Ascending aorta (tissue), 2 donors: ENCODE data around the gene TMEM30A. TPM values are rescaled to one million over a fixed set of nuclear protein-coding genes. Genes with fewer than 3 reads are reported as not detected.

ENCODE experiments used
- DNase-seq, 2 donors: peaks; one replicate each; pipeline ENCODE4 v3.0.0-alpha.2; 2019; ENCODE audit warnings: low spot score in 2 of 2
- H3K27ac ChIP-seq, 2 donors: fragments of 200-600 bp; sonication (generic); one replicate each; pipeline ENCODE4 v1.5.1; 2016 to 2017; ENCODE audit warnings: mild to moderate bottlenecking in 1 of 2
- H3K27me3 ChIP-seq: fragments of 200-600 bp; sonication (generic); one replicate; pipeline ENCODE4 v1.5.1; 2017
- H3K36me3 ChIP-seq, 2 donors: fragments of 200-600 bp; sonication (generic); one replicate each; pipeline ENCODE4 v1.5.1; 2016
- H3K4me1 ChIP-seq, 2 donors: fragments of 200-600 bp; sonication (generic); one replicate each; pipeline ENCODE4 v1.5.1; 2016 to 2017; ENCODE audit warnings: mild to moderate bottlenecking in 1 of 2
- H3K4me3 ChIP-seq, 2 donors: fragments of 200-600 bp; sonication (generic); one replicate each; pipeline ENCODE4 v1.5.1; 2016 to 2017; ENCODE audit warnings: mild to moderate bottlenecking in 1 of 2
- H3K9me3 ChIP-seq, 2 donors: fragments of 200-600 bp; sonication (generic); one replicate each; pipeline ENCODE4 v1.5.1; 2016
- intact Hi-C: fragments of 100-400 bp; cut with DNase I; formaldehyde crosslinking; loops from one replicate; pipeline ENCODE4 v1.15.1; 2023
- total RNA-seq: library from RNA; depleted of rRNA; stranded (reverse); fragments of >200 nt; gene quantifications from one replicate; pipeline ENCODE4 v1.1.0, GENCODE V29; 2016
- TF ChIP-seq, protein P1 (sequence below), 3 experiments: fragments of 200-600 bp in 2 of 3; fragments of 450-650 bp in 1 of 3; sonication (generic) in 2 of 3; IDR thresholded peaks; one replicate each; pipeline ENCODE4 v1.5.1; 2016 to 2019; ENCODE audit warnings: antibody characterized with exemption in 3 of 3, mild to moderate bottlenecking in 1 of 3, moderate library complexity in 1 of 3

TMEM30A gene
- total RNA-seq, 1 donor from 2014 or later = 54.8 TPM

DNA sequence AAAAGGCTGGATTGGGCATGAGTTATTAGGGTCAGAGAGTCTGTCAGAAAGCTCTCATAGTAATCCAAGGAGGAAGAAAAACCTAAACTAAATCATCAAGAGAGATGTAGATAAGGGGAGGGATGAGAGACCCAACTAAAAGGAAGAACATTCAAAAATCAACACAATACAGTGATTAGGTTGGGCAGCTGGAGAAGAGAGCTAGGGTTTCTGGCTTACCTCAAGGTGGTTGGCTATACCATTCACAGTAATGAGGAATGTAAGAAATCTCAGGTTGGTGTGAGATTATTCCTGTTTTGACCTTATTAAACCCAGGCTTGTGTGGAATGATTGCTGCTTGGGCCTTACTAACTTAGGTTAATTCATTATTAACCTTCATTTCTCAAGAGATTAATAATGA lies 34.8 kb downstream of the TMEM30A start:
- Histone ChIP-seq H3K4me1 (peaks cover 0 to under 1% of the 10 kb centered on the region in 2 donors), H3K27ac (no peak overlapping the region), H3K36me3 (peaks cover 6 to 13% of the 10 kb centered on the region in 2 donors), H3K4me3 (no peak overlapping the region), H3K27me3 (no peaks in the 10 kb centered on the region), H3K9me3 (no peaks in the 10 kb centered on the region)
- DNase-seq = no peak
- intact Hi-C loops = no loop called here
- TF ChIP-seq, protein P1, sequence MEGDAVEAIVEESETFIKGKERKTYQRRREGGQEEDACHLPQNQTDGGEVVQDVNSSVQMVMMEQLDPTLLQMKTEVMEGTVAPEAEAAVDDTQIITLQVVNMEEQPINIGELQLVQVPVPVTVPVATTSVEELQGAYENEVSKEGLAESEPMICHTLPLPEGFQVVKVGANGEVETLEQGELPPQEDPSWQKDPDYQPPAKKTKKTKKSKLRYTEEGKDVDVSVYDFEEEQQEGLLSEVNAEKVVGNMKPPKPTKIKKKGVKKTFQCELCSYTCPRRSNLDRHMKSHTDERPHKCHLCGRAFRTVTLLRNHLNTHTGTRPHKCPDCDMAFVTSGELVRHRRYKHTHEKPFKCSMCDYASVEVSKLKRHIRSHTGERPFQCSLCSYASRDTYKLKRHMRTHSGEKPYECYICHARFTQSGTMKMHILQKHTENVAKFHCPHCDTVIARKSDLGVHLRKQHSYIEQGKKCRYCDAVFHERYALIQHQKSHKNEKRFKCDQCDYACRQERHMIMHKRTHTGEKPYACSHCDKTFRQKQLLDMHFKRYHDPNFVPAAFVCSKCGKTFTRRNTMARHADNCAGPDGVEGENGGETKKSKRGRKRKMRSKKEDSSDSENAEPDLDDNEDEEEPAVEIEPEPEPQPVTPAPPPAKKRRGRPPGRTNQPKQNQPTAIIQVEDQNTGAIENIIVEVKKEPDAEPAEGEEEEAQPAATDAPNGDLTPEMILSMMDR (IDR thresholded peaks at IDR 0.05) = no peak

DNA sequence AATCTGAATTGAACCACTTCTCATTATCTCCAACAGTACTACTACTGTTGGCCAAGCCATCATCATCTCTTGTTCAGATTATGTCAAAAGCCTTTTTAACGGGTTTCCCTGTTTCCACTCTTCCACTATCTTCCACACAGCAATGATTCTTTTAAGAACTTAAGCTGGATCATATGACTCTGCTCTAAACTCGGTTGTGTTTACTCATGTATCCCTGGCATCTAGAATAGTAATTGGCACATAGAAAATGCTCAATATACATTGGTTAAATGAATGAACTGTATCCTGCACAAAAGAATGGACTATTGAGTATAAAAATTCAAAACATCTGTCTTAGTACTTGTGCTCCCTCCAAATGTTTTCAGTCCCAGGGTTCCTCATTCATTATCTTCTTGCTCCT lies 38.2 kb downstream of the TMEM30A start:
- intact Hi-C loops = no loop called here
- TF ChIP-seq, protein P1 (IDR thresholded peaks at IDR 0.05) = no peak
- no peak for DNase-seq

DNA sequence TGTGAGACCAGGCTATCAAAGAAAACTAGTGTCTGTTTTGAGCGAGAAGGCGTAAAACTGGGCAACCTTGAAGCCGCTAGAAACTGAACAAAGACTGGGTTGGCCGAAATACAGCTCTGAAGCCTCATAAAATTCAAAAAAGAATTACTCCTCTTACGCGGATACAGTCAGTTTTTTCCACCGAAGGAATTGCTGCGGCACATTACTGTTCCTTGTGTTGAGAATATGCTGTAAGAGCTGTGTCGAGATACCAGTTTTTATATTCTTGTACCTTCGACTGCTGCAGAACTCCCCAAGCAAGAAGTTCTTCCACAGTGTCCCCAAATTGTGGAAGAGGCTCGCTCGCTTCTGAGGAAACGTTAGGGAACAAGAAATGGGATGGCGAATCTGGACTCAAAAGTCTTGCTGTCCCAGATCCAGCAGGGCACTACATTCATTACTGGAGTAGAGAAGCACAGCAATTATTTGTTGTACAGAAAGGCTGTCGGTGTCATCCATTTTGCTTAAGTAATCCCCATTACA lies 40.5 kb downstream of the TMEM30A start:
- DNase-seq = no peak
- Histone ChIP-seq H3K4me3 (peak overlapping the region; percentile 81), H3K27ac (peak overlapping the region; percentile 85 to 87), H3K9me3 (no peaks in the 10 kb centered on the region), H3K36me3 (peaks cover 10 to 11% of the 10 kb centered on the region in 2 donors), H3K4me1 (peaks cover 0 to 12% of the 10 kb centered on the region in 2 donors), H3K27me3 (no peaks in the 10 kb centered on the region)
- intact Hi-C loops = no loop called here
- TF ChIP-seq, protein P1 (IDR thresholded peaks at IDR 0.05) = no peak

More for the DNA sequence above, 38.2 kb downstream of the TMEM30A start:
- peaks cover 0 to 12% of the 10 kb centered on the region in 2 donors for H3K4me1 ChIP-seq
- no peak overlapping the region for H3K27ac ChIP-seq
- no peaks in the 10 kb centered on the region for H3K9me3 ChIP-seq
- H3K27me3 ChIP-seq = no peaks in the 10 kb centered on the region
- no peak overlapping the region for H3K4me3 ChIP-seq
- no peaks in the 10 kb centered on the region for H3K36me3 ChIP-seq

DNA sequence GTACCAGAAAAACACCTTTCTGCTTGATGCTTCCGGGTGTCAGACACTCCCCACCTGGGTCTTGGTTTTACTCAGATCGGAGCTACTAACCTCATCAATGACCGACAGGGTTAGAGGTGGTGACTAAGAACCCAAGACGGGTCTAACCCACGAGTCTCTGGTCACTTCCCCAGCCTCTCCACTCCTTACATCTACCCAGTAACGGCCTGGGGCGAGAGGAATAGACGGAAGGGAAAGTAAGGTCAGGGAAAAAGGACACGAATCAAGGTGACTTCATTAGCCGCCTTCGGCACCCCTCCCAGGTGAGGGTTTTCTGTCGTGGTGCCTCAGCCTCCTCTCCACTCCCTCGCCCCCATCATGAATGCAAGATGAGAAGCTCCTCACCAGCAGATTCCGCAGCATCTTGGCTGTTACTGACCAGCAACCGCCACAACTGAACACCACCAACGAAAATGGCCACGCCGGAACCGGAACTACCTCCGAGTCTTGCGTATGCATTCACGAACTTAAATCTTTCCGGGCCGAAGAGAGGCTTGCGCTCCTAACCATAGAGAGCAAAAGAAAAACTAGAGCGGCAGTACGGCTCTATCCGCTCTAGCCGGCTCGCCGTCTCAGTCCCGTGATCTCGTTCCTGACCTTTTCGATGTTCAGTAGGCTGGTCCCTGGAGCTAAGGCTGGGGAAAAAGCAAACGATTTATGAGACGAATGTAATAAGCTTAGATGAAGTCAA lies 41.1 kb downstream of the TMEM30A start, which contains the start of gene COX7A2:
TSS of gene COX7A2 (minus strand) at position 469 of the 730 bp plus-strand sequence. CDS start at position 402, 67 bp downstream.
- Histone ChIP-seq H3K27me3 (no peaks in the 10 kb centered on the region), H3K4me1 (peaks cover 0 to 12% of the 10 kb centered on the region in 2 donors)
- intact Hi-C loops = loop anchor here (1.0 kb wide), 1 partner anchor 41 kb away; the partner anchor contains the start of gene TMEM30A

DNA sequence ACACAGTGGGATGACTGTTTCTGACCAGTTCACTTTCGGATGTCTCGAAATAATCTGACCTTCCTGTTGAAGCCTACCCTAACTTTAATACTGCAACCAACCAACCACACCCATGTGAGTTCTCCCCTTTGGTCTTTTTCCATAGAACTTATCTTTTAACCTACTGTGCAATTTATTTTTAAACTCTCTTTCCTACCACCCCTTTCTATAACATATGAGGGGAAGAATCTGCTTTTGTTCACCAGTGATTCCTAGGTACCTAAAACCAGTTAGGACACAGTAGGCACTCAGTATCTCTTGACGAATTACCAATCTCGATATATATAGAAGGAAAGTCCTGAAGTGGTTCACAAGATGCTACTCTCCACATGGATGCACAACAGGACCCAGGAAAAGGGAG lies 48.0 kb downstream of the TMEM30A start:
- no peak overlapping the region for H3K4me3 ChIP-seq
- peaks cover 28 to 33% of the 10 kb centered on the region in 2 donors for H3K36me3 ChIP-seq
- TF ChIP-seq, protein P1 (IDR thresholded peaks at IDR 0.05) = no peak
- no peak overlapping the region for H3K27ac ChIP-seq
- peaks cover 0 to 4% of the 10 kb centered on the region in 2 donors for H3K4me1 ChIP-seq
- DNase-seq = no peak
- H3K27me3 ChIP-seq = no peaks in the 10 kb centered on the region
- intact Hi-C loops = no loop called here
- no peaks in the 10 kb centered on the region for H3K9me3 ChIP-seq

More for the DNA sequence above, 41.1 kb downstream of the TMEM30A start, which contains the start of gene COX7A2:
- Histone ChIP-seq H3K36me3 (peaks cover 16 to 17% of the 10 kb centered on the region in 2 donors), H3K9me3 (no peaks in the 10 kb centered on the region), H3K4me3 (peak within 1 kb of the TSS; percentile 81), H3K27ac (peak within 1 kb of the TSS; percentile 85 to 87)
- DNase-seq = peak; percentile 70 to 96
- TF ChIP-seq, protein P1 (IDR thresholded peaks at IDR 0.05) = no peak
